ENCODE data around the gene CERS2. TPM values are rescaled to one million over a fixed set of nuclear protein-coding genes. Genes with fewer than 3 reads are reported as not detected.

The CERS2 gene
- total and polyA plus RNA-seq, 10 of the 15 experiments (the other 5 are each of a cell fraction or from before 2014, with no cell fraction given), result 9.2 to 87.9 (median 50.8) TPM

- TF ChIP-seq CTCF (IDR thresholded peaks at IDR 0.05 in 2 of 3, conservative IDR thresholded peaks at IDR 0.05 in 1 of 3; ENCODE audit: control insufficient read depth in 2 of 3, extremely low read depth in 1 of 3, insufficient read depth in 1 of 3, low read depth in 3 of 3, low read length in 3 of 3), result no peak
- no peak for TF ChIP-seq FOXM1 (IDR thresholded peaks at IDR 0.05; ENCODE audit: low read depth, low read length)
- TF ChIP-seq E2F8 (IDR thresholded peaks at IDR 0.05; ENCODE audit: low read depth, partially characterized antibody), result no peak
- no peak for TF ChIP-seq NR2C2 (IDR thresholded peaks at IDR 0.05; ENCODE audit: borderline replicate concordance, control insufficient read depth, insufficient read length, low read depth)
- no peak for TF ChIP-seq MEF2A (IDR thresholded peaks at IDR 0.05; ENCODE audit: insufficient read depth, low read depth, low read length)
- TF ChIP-seq ESRRA (IDR thresholded peaks at IDR 0.05; ENCODE audit: low read length), result no peak
- TF ChIP-seq CREB1 (IDR thresholded peaks at IDR 0.05; ENCODE audit: low read depth), result peak; percentile 91
- no peak for TF ChIP-seq SMARCA5 (IDR thresholded peaks at IDR 0.05)
- TF ChIP-seq ZNF384 (IDR thresholded peaks at IDR 0.05; ENCODE audit: borderline replicate concordance, low read depth, low read length), result no peak
- no peak for TF ChIP-seq ZZZ3 (IDR thresholded peaks at IDR 0.05; ENCODE audit: control insufficient read depth, insufficient read length, low read depth)
- TF ChIP-seq ZBTB40 (IDR thresholded peaks at IDR 0.05; ENCODE audit: borderline replicate concordance), result peak; percentile 70; the same call in 1 of the 2 replicates
- no peak for TF ChIP-seq BCL3 (IDR thresholded peaks at IDR 0.05; ENCODE audit: borderline replicate concordance, insufficient read depth, low read depth, low read length, poor library complexity, severe bottlenecking)
- TF ChIP-seq SUPT20H (IDR thresholded peaks at IDR 0.05; ENCODE audit: borderline replicate concordance, control insufficient read depth, low read depth, low read length), result no peak
- TF ChIP-seq ATF3 (IDR thresholded peaks at IDR 0.05; ENCODE audit: borderline replicate concordance, extremely low read depth, low read depth, low read length), result no peak
Observed at GRCh38 chr1:151008244-151009205, 33.9 kb upstream of the CERS2 start, which contains the start of gene PRUNE1 (continued).

Measured in GM12878 (cell line).